Adrenal gland (tissue), 12 donors: ENCODE results near the gene DYNC1LI1. TPM values are rescaled to one million over a fixed set of nuclear protein-coding genes. Genes with fewer than 3 reads are reported as not detected.
"Not testable (repeated sequence)": the region's sequence is repeated elsewhere in the genome, so short reads cannot be mapped to it uniquely, and the experiment has no call there.

ENCODE experiments used
- DNase-seq, 7 donors: peaks; one replicate each; pipeline ENCODE4 v3.0.0-alpha.2; 2019 to 2020
- H3K27ac ChIP-seq, 5 donors: fragments of 200-600 bp; sonication (generic) in 4 of 5; 1 replicate in 3 of 5; 2 replicates in 2 of 5; pipeline versions ENCODE4 v1.5.1 to v1.8.0; 2016 to 2020; ENCODE audit warnings: mild to moderate bottlenecking in 1 of 5
- H3K27me3 ChIP-seq: fragments of 200-600 bp; 2 replicates; pipeline ENCODE4 v1.8.0; 2021
- H3K36me3 ChIP-seq, 2 donors: fragments of 200-600 bp; replicated peaks in 1 of 2; 1 replicate in 1 of 2; 2 replicates in 1 of 2; pipeline versions ENCODE4 v1.5.1 to v1.8.0; 2018 to 2022
- H3K4me1 ChIP-seq, 2 donors: fragments of 200-600 bp; replicated peaks in 1 of 2; 1 replicate in 1 of 2; 2 replicates in 1 of 2; pipeline versions ENCODE4 v1.5.1 to v1.8.0; 2018 to 2021
- H3K4me3 ChIP-seq, 4 donors: fragments of 200-600 bp; sonication (generic) in 3 of 4; one replicate each; pipeline ENCODE4 v1.5.1; 2016 to 2018
- H3K9me3 ChIP-seq, 3 donors: fragments of 200-600 bp; sonication (generic) in 1 of 3; replicated peaks in 1 of 3; 1 replicate in 2 of 3; 2 replicates in 1 of 3; pipeline versions ENCODE4 v1.5.1 to v1.8.0; 2016 to 2021
- POLR2A ChIP-seq, 2 donors: fragments of 450-650 bp; IDR thresholded peaks; one replicate each; pipeline ENCODE4 v1.6.1; 2017; ENCODE audit warnings: antibody characterized with exemption in 2 of 2, mild to moderate bottlenecking in 2 of 2, moderate library complexity in 1 of 2
- whole genome bisulfite sequencing, 4 donors: extraction: QIAGEN DNeasy Blood & Tissue Kit in 2 of 4; methylation state at CpG; one replicate each; pipeline versions ENCODE4 v1.1.5 to v1.1.7; 2013 to 2017; 5-methylcytosine and 5-hydroxymethylcytosine counted together
- intact Hi-C, 2 donors: fragments of 100-400 bp; cut with DNase I; formaldehyde crosslinking; loops; one replicate each; pipeline versions ENCODE4 v1.14.1 to v1.15.0; 2022 to 2023
- polyA plus RNA-seq, 3 donors: library from polyadenylated mRNA; stranded (reverse); fragments of 200-250 nt in 2 of 3; fragments of 350-450 nt in 1 of 3; fragmentation: Illumina TruSeq in 1 of 3; extraction: RNeasy Lipid Tissue Mini Kit (QIAGEN cat#74804) in 1 of 3; gene quantifications; one replicate each; pipeline ENCODE4 v1.2.3, GENCODE V29; 2013 to 2014
- total RNA-seq, 9 donors: library from RNA; depleted of rRNA in 4 of 9; stranded (reverse); fragments of >200 nt in 4 of 9; fragments of 120-200 nt in 1 of 9; fragmentation: NEBNext Ultra II Directional in 1 of 9; extraction: Animal tissue kit (Norgen Biotek cat#: 25700) in 1 of 9; gene quantifications; one replicate each; pipeline versions ENCODE4 v1.1.0 to v1.2.4, GENCODE V29; 2013 to 2023
- TF ChIP-seq, protein P1 (sequence below), 6 experiments: fragments of 450-650 bp in 4 of 6; fragments of 200-600 bp in 2 of 6; sonication (generic) in 1 of 6; IDR thresholded peaks; 1 replicate in 5 of 6; 2 replicates in 1 of 6; pipeline versions ENCODE4 v1.5.1 to v1.8.0; 2016 to 2021; ENCODE audit warnings: antibody characterized with exemption in 6 of 6, mild to moderate bottlenecking in 2 of 6, moderate library complexity in 1 of 6
- donor health status: healthy with polysubstance abuse.
- donor health status: Bipolar disorder and iron deficiency.
- donor health status: DM: yes; HTN: yes; CAD: no.
- donor health status: DM: no; HTN: no; CAD: no.
- donor health status: DM: no; HTN: no; CAD: no.
- donor health status: DM: yes; HTN: yes; CAD: no.

Gene DYNC1LI1
- total and polyA plus RNA-seq, 12 donors, result 9.8 to 63.7 (median 18.1) TPM

DNA sequence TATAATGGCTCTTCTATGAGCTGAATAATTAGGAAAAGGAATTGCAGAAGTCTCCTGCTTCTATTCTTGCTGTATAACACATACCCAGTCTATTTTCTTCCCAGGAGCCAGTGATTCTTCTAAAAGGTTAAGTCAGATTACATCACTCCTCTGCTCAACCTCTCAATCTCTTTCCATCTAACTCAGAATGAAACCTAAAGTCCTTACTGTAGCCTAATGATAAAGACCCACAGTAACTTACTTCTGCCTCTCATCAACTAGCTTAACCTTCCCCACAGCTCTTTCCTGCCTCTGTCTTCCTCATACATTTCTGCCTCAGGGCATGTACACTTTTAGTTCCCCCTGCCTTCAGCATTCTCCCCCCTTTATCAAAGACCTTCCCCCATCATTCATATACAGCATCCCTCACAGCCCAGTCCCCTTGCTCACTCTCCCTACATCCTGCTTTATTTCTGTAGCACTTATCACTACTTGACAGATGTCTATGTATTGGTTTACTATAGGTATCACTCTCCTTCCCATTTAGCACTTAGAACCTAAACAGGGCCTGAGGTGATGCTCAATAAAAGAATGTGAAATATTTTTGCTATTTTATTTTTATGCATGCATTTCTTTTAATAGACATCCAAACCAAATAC, 39.5 kb downstream of the DYNC1LI1 start:
- DNase-seq, result no peak
- no peak overlapping the region for H3K27ac ChIP-seq
- no peaks in the 10 kb centered on the region for H3K9me3 ChIP-seq
- intact Hi-C loops, result no loop called here
- no peak overlapping the region for H3K4me3 ChIP-seq
- no peak for TF ChIP-seq POLR2A (IDR thresholded peaks at IDR 0.05)
- TF ChIP-seq, protein P1, sequence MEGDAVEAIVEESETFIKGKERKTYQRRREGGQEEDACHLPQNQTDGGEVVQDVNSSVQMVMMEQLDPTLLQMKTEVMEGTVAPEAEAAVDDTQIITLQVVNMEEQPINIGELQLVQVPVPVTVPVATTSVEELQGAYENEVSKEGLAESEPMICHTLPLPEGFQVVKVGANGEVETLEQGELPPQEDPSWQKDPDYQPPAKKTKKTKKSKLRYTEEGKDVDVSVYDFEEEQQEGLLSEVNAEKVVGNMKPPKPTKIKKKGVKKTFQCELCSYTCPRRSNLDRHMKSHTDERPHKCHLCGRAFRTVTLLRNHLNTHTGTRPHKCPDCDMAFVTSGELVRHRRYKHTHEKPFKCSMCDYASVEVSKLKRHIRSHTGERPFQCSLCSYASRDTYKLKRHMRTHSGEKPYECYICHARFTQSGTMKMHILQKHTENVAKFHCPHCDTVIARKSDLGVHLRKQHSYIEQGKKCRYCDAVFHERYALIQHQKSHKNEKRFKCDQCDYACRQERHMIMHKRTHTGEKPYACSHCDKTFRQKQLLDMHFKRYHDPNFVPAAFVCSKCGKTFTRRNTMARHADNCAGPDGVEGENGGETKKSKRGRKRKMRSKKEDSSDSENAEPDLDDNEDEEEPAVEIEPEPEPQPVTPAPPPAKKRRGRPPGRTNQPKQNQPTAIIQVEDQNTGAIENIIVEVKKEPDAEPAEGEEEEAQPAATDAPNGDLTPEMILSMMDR (IDR thresholded peaks at IDR 0.05), result no peak
- H3K27me3 ChIP-seq, result no peaks in the 10 kb centered on the region
- peaks cover 0 to 17% of the 10 kb centered on the region in 2 donors for H3K36me3 ChIP-seq
- H3K4me1 ChIP-seq, result no peaks in the 10 kb centered on the region

DNA sequence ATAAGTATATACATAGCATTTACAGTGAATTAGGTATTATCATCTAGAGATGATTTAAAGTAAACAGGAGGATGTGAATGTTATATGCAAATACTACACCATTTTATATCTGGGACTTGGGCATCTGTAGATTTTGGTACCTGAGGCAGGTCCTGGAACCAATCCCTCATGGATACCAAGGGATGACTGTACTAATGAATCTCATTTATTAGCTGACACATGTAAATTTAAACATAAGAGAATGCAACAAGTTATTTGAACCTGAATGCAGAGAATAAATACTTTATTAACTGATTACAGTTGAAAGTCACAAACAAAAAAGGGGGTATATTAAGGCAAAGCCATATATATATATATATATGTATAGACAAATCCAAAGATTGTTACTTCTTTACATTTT, 44.9 kb downstream of the DYNC1LI1 start:
- intact Hi-C loops, result no loop called here
- TF ChIP-seq, protein P1 (IDR thresholded peaks at IDR 0.05), result no peak
- no peak for TF ChIP-seq POLR2A (IDR thresholded peaks at IDR 0.05)
- H3K36me3 ChIP-seq, result peaks cover 0 to 17% of the 10 kb centered on the region in 2 donors

DNA sequence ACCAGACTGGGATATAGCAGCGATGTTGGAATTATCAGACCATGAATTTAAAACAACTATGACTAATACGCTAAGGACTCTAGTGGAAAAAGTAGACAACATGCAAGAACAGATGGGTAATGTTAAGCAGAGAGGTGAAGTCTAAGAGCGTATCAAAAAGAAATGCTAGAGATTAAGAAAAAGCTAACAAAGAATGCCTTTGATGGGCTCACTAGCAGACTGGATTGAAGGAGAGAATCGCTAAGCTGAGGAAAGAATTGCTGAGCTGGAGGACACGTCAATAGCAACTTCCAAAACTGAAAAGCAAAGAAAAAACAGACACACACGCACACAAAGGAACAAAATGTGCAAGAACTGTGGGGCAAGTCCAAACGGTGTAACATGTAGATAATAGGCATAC, 48.0 kb downstream of the DYNC1LI1 start:
- Histone ChIP-seq H3K36me3 (peaks cover 0 to 8% of the 10 kb centered on the region in 2 donors), H3K4me3 (no peak overlapping the region), H3K27ac (no peak overlapping the region), H3K4me1 (no peaks in the 10 kb centered on the region), H3K9me3 (no peaks in the 10 kb centered on the region), H3K27me3 (no peaks in the 10 kb centered on the region)
- WGBS, 4 donors, result 89 to 93% (median 91%) methylated on average over 7 of the region's 7 CpGs
- TF ChIP-seq, protein P1 (IDR thresholded peaks at IDR 0.05), result no peak
- no peak for TF ChIP-seq POLR2A (IDR thresholded peaks at IDR 0.05)
- intact Hi-C loops, result no loop called here
- no peak for DNase-seq

More for the DNA sequence above, 44.9 kb downstream of the DYNC1LI1 start:
- no peaks in the 10 kb centered on the region for H3K27me3 ChIP-seq
- DNase-seq, result no peak
- H3K4me3 ChIP-seq, result no peak overlapping the region
- no peak overlapping the region for H3K27ac ChIP-seq
- no peaks in the 10 kb centered on the region for H3K4me1 ChIP-seq
- no peaks in the 10 kb centered on the region for H3K9me3 ChIP-seq

DNA sequence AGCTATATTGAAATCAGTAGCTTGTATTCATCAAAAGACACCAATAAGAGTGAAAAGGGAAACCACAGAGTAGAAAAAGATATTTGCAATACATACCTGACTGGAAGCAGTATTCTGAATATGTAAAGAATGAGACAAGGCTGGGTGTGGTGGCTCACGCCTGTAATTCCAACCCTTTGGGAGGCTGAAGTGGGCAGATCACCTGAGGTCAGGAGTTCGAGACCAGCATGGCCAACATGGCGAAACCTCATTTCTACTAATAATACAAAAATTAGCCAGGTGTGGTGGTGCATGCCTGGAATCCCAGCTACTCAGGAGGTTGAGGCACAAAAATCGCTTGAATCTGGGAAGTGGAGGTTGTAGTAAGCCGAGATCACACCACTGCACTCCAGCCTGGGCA, 51.7 kb downstream of the DYNC1LI1 start:
- H3K36me3 ChIP-seq, H3K27ac ChIP-seq, intact Hi-C loops, DNase-seq, H3K4me3 ChIP-seq, H3K4me1 ChIP-seq, H3K9me3 ChIP-seq, H3K27me3 ChIP-seq: not testable (repeated sequence)
- WGBS, 4 donors, result 94 to 100% (median 96%) methylated on average over 5 of the region's 5 CpGs

DNA sequence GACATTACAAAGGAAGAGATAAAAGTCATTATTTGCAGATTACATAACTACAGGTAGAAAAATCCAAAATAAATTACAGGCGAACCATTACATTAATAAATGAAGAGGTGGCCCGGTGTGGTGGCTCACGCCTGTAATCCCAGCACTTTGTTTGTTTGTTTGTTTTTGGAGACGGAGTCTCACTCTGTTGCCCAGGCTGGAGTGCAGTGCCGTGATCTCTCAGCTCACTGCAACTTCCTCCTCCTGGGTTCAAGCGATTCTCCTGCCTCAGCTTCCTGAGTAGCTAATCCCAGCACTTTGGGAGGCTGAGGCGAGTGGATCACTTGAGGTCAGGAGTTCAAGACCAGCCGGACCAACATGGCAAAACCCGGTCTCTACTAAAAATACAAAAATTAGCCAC, 53.9 kb downstream of the DYNC1LI1 start:
- WGBS, 4 donors, result 72 to 87% (median 79%) methylated on average over 9 of the region's 9 CpGs
- H3K27me3 ChIP-seq, H3K4me3 ChIP-seq, intact Hi-C loops, H3K9me3 ChIP-seq, DNase-seq, H3K4me1 ChIP-seq, H3K36me3 ChIP-seq: not testable (repeated sequence)
- H3K27ac ChIP-seq, result peak overlapping the region in 2 of 5 donors; percentile 38 to 65
